ENCODE results near the gene ARHGAP6.

The ARHGAP6 gene

DNA sequence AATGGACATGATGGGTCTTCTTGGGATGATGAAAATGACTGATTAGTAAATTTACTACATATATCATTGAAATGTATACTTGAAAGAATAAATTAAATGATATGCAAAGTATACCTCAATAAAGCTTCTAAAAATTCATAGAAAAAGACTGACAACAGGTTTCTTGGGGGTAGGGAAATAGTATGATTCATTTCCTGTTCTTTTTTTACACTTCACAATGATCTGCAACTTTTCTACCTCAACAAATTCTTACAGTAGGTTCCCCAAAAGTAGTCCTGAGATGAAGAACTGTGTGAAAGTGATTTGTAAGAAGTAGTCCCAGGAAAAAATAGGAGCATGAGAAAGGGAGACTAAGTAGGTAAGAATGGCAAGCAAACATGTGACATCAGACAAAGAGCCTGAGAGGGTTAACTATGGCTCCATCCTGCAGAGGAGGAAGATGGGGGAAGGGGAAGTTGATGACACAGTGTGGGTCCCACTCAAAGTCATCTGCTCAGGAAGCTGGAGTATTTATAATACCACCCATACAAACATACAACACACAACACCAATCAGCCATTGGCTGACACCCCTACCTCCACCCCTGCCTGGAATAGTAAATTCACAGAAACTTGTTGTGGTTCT is 73.9 kb downstream of the ARHGAP6 start:
- Histone ChIP-seq H3K4me3 (replicated peaks; ENCODE audit: insufficient read depth, low read length) (no peak overlapping the region), H3K27ac (replicated peaks) (no peak overlapping the region), H3K27me3 (ENCODE audit: insufficient read depth, poor library complexity, severe bottlenecking) (no peaks in the 10 kb centered on the region)
- peak in 1 of 2 experiments; percentile 10 for DNase-seq (ENCODE audit: low read depth in 1 of 2, low spot score in 1 of 2)
- TF ChIP-seq, protein P1, sequence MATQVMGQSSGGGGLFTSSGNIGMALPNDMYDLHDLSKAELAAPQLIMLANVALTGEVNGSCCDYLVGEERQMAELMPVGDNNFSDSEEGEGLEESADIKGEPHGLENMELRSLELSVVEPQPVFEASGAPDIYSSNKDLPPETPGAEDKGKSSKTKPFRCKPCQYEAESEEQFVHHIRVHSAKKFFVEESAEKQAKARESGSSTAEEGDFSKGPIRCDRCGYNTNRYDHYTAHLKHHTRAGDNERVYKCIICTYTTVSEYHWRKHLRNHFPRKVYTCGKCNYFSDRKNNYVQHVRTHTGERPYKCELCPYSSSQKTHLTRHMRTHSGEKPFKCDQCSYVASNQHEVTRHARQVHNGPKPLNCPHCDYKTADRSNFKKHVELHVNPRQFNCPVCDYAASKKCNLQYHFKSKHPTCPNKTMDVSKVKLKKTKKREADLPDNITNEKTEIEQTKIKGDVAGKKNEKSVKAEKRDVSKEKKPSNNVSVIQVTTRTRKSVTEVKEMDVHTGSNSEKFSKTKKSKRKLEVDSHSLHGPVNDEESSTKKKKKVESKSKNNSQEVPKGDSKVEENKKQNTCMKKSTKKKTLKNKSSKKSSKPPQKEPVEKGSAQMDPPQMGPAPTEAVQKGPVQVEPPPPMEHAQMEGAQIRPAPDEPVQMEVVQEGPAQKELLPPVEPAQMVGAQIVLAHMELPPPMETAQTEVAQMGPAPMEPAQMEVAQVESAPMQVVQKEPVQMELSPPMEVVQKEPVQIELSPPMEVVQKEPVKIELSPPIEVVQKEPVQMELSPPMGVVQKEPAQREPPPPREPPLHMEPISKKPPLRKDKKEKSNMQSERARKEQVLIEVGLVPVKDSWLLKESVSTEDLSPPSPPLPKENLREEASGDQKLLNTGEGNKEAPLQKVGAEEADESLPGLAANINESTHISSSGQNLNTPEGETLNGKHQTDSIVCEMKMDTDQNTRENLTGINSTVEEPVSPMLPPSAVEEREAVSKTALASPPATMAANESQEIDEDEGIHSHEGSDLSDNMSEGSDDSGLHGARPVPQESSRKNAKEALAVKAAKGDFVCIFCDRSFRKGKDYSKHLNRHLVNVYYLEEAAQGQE (IDR thresholded peaks at IDR 0.05; ENCODE audit: insufficient replicate concordance, low read depth) = no peak
- no peak for TF ChIP-seq POLR2AphosphoS5 (IDR thresholded peaks at IDR 0.05; ENCODE audit: low read depth)
- TF ChIP-seq GABPA (IDR thresholded peaks at IDR 0.05; ENCODE audit: low read depth) = no peak
- TF ChIP-seq SPI1 (IDR thresholded peaks at IDR 0.05; ENCODE audit: borderline replicate concordance, low read depth) = no peak
- TF ChIP-seq, protein P2, sequence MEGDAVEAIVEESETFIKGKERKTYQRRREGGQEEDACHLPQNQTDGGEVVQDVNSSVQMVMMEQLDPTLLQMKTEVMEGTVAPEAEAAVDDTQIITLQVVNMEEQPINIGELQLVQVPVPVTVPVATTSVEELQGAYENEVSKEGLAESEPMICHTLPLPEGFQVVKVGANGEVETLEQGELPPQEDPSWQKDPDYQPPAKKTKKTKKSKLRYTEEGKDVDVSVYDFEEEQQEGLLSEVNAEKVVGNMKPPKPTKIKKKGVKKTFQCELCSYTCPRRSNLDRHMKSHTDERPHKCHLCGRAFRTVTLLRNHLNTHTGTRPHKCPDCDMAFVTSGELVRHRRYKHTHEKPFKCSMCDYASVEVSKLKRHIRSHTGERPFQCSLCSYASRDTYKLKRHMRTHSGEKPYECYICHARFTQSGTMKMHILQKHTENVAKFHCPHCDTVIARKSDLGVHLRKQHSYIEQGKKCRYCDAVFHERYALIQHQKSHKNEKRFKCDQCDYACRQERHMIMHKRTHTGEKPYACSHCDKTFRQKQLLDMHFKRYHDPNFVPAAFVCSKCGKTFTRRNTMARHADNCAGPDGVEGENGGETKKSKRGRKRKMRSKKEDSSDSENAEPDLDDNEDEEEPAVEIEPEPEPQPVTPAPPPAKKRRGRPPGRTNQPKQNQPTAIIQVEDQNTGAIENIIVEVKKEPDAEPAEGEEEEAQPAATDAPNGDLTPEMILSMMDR (IDR thresholded peaks at IDR 0.05; ENCODE audit: insufficient read depth, low read length) = no peak

DNA sequence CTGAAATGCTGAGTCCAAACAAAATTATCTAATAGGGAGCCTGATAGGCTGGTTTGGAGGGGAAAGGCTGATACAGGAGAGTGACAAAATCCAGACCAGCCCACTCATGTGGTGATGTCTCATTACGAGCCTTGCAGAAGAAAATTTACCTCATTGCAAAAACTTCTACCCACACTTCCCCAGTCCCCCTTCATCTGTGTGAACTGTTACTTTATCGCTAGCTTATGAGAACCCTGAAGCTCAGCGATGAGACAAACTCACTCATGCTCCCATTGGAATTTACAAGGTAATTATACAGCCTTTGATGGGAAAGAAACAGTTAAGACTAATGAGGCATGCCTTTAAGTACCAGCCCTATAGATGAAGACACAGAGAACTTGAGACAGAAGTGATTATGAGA is 76.1 kb downstream of the ARHGAP6 start:
- no peak for DNase-seq (ENCODE audit: low read depth in 1 of 2, low spot score in 1 of 2)
- Histone ChIP-seq H3K27ac (replicated peaks) (no peak overlapping the region), H3K4me3 (replicated peaks; ENCODE audit: insufficient read depth, low read length) (no peak overlapping the region), H3K27me3 (ENCODE audit: insufficient read depth, poor library complexity, severe bottlenecking) (no peaks in the 10 kb centered on the region)
- TF ChIP-seq GABPA (IDR thresholded peaks at IDR 0.05; ENCODE audit: low read depth) (no peak), POLR2AphosphoS5 (IDR thresholded peaks at IDR 0.05; ENCODE audit: low read depth) (no peak), SPI1 (IDR thresholded peaks at IDR 0.05; ENCODE audit: borderline replicate concordance, low read depth) (no peak)
- TF ChIP-seq, protein P2 (IDR thresholded peaks at IDR 0.05; ENCODE audit: insufficient read depth, low read length) = no peak
- TF ChIP-seq, protein P1 (IDR thresholded peaks at IDR 0.05; ENCODE audit: insufficient replicate concordance, low read depth) = no peak

DNA sequence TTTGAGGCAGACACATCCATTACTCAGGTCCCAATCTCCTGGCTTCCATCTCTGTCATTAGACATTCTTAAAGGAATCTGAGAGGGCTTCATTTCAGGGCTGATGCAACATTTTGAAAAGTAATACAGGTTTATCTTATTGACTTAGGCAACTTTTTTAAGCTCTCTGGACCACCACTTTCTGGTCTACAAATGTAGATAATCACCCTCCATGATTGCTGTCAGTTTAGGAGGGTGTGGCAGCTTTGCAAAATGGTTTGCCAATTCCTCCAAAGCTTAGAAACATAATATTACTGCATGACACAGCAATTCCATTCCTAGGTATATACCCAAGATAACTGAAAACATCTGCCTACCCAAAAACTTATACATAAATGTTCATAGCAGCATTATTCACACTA is 77.6 kb downstream of the ARHGAP6 start:
- TF ChIP-seq GABPA (IDR thresholded peaks at IDR 0.05; ENCODE audit: low read depth) (no peak), POLR2AphosphoS5 (IDR thresholded peaks at IDR 0.05; ENCODE audit: low read depth) (no peak)
- TF ChIP-seq, protein P1 (IDR thresholded peaks at IDR 0.05; ENCODE audit: insufficient replicate concordance, low read depth) = no peak
- Histone ChIP-seq H3K4me3 (replicated peaks; ENCODE audit: insufficient read depth, low read length) (no peak overlapping the region), H3K27me3 (ENCODE audit: insufficient read depth, poor library complexity, severe bottlenecking) (no peaks in the 10 kb centered on the region), H3K27ac (replicated peaks) (no peak overlapping the region)
- no peak for DNase-seq (ENCODE audit: low read depth in 1 of 2, low spot score in 1 of 2)

Measured in HL-60 (cell line).